WTC11 (cell line): ENCODE measurements around the gene TMEM214.

Source experiments
- NR1H2 ChIP-seq: sonication (generic); formaldehyde crosslinking; IDR thresholded peaks from 2 replicates; pipeline ENCODE4 v1.9.0; 2021; ENCODE audit warnings: mild to moderate bottlenecking, moderate library complexity, missing genetic modification reagents
- TF ChIP-seq, protein P1 (sequence below): fragments of 200-600 bp; IDR thresholded peaks from 2 replicates; pipeline ENCODE4 v1.8.0; 2022; ENCODE audit warnings: antibody characterized with exemption

DNA sequence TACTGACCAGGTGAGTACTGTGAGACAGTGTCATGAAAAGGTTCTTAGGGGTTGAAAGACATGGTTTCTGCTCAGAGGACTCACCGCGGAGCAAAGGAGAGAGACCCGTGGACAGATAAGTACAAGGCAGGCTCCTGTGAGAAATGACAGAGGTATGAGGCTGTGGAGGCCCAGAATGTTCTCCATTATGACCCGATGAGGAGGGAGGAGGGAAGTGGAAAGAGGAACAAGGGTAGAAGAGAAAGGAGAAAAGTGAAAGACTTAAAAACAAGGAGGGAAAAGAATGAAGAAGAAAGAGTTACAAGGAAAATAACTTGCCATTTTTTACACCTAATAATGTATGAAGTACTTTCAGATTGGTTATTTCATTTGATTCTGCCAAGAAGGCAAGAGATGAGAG lies 32.5 kb upstream of the TMEM214 start:
- no peak for TF ChIP-seq NR1H2 (CRISPR knock-in tag)
- TF ChIP-seq, protein P1, sequence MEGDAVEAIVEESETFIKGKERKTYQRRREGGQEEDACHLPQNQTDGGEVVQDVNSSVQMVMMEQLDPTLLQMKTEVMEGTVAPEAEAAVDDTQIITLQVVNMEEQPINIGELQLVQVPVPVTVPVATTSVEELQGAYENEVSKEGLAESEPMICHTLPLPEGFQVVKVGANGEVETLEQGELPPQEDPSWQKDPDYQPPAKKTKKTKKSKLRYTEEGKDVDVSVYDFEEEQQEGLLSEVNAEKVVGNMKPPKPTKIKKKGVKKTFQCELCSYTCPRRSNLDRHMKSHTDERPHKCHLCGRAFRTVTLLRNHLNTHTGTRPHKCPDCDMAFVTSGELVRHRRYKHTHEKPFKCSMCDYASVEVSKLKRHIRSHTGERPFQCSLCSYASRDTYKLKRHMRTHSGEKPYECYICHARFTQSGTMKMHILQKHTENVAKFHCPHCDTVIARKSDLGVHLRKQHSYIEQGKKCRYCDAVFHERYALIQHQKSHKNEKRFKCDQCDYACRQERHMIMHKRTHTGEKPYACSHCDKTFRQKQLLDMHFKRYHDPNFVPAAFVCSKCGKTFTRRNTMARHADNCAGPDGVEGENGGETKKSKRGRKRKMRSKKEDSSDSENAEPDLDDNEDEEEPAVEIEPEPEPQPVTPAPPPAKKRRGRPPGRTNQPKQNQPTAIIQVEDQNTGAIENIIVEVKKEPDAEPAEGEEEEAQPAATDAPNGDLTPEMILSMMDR = no peak
